ENCODE measurements around the gene NDUFAF7.
"Not testable (repeated sequence)": the region's sequence is repeated elsewhere in the genome, so short reads cannot be mapped to it uniquely, and the experiment has no call there.

NDUFAF7 gene

DNA sequence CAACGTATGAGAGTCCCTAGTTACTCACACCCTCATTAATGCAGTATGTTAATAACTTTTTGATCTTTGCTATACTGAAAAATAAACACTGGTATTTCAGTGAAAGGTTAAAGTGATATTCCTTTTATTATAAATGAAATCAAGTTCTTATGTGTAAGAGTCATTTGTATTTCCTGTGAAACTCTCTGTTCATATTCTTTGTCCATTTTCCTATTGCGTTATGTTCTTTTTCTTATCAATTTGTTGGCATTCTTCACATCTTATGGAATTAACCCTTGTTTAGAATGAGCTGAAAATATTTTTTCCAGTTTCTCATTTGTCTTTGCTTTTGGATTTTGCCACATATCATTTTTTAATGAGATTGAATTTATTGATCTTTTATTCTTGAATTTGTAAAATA lies 44.8 kb downstream of the NDUFAF7 start:
- in situ Hi-C loops (cut with MboI; ENCODE audit: low sequenced_read_pairs): no loop called here

DNA sequence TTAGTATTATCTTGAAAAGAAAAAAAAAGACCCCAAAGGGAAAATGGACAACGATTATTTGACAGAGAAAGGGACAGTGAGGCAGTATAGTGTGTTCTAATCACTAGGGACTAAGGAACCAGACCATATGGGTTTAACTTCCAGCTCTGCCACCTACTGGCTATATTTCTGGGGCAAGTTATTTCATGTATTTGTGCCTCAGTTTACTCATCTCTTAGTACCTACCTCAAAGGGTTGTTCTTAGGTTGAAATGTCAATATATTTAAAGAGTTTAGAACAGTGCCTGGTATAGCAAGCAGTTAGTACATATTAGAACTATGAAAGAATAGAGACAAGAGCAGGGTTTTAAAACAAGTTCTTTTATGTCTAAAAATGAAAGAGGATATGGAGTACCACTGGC lies 50.5 kb downstream of the NDUFAF7 start:
- in situ Hi-C loops (cut with MboI; ENCODE audit: low sequenced_read_pairs): no loop called here

DNA sequence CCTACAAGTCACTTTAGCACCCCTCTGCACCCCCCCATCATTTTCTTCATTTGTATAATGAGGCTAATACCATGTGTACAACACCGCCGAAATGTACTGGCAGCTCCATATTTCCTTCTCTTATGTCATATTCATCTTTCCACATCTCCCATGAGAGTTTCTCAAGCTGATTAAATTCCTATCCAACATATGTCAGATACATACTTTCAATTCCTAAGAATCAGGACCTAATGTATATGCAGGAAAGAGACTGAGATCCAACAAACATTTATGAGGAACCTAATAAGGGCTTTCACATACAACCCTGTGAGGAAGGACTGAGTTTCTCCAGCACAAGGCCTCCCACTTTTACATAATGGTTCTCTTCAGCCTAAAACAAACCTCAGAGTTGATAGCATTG lies 51.3 kb downstream of the NDUFAF7 start:
- in situ Hi-C loops (cut with MboI; ENCODE audit: low sequenced_read_pairs): no loop called here

DNA sequence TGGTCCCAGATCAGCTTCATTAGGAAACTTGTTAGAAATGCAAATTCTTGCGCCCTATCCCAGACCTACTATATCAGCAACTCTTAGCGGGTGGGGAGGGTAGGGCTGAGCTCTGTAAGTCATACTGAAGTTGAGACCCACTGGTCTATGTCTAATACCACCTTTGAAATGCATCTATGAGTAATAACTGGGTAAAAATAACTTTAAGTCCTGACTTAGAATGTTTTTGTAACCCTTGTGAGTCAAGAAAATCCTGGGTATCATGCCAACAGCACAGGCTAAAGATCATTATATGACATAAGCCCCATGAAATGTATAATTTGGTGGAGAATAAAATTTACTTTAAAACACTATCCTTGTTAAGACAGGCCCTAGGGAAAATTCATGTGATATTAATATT lies 51.7 kb downstream of the NDUFAF7 start:
- in situ Hi-C loops (cut with MboI; ENCODE audit: low sequenced_read_pairs): no loop called here

DNA sequence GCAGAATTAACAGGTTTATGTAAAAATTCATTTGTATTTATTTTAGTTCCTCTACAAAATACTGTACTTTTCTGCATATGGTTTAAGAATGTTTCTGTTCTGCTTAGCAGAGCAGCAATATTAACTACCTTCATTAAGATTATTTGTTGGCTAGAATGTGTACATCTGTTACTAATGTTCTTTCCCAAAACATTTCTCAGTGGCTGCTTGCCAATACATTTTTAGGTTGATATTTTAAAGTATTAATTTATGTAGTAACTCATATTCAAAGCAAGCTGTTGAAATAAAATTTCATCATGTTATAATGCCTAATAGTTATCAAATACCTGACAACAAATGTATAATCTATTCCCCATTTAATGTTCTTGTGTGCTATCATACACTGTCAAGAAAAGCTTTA lies 52.9 kb downstream of the NDUFAF7 start:
- in situ Hi-C loops (cut with MboI; ENCODE audit: low sequenced_read_pairs): no loop called here

DNA sequence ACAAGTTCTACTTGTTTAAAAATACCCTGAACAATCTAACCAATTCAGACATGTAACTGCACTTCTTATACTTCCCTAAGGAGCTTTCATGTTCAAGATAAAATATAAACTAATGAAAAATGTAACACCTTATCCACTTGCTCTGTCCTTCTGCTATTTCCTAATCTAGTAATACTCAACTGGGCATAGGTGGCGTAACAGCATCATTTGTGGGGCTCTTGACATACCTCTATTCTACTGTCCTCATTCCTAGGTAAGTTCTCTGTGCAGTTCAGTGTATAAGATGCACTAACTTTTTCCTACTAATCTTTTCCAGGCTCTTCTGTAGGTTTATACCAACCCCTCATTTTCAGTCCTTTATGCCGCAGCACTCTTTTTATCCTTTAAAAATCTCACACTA lies 56.5 kb downstream of the NDUFAF7 start:
- in situ Hi-C loops (cut with MboI; ENCODE audit: low sequenced_read_pairs): no loop called here

DNA sequence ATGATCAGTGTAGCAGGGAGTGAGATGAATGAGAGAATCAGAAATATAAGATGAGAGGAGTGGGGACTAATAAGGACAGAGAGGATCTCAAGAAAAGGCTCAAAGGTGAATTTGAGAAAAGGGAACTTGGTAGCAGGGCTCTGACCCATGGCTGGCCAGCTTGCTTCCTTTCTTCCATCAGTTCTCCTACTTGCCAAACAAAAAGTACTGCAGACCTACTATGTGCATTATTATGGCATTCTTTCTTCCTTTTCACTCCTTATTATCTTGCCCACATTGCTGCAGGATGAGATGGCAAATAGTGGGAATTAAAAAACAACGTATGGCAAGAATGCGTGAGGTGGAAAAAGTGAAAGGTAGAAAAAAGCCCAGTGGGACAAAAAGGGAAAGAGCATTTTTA lies 60.2 kb downstream of the NDUFAF7 start:
- in situ Hi-C loops (cut with MboI; ENCODE audit: low sequenced_read_pairs): no loop called here

DNA sequence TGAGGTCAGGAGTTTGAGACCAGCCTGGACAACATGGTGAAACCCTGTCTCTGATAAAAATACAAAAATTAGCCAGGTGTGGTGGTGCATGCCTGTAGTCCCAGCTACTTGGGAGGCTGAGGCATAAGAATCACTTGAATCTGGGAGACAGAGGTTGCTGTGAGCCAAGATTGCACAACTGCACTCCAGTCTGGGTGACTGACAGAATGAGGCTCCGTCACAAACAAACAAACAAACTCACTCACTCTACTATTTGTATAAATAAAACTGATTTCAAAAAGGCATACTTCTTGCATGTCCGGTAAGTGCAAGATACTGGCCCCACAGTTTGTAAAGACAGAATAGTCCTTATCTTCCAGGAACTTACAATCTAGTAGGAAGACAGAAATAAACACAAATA lies 63.4 kb downstream of the NDUFAF7 start:
- in situ Hi-C loops (cut with MboI; ENCODE audit: low sequenced_read_pairs): not testable (repeated sequence)

DNA sequence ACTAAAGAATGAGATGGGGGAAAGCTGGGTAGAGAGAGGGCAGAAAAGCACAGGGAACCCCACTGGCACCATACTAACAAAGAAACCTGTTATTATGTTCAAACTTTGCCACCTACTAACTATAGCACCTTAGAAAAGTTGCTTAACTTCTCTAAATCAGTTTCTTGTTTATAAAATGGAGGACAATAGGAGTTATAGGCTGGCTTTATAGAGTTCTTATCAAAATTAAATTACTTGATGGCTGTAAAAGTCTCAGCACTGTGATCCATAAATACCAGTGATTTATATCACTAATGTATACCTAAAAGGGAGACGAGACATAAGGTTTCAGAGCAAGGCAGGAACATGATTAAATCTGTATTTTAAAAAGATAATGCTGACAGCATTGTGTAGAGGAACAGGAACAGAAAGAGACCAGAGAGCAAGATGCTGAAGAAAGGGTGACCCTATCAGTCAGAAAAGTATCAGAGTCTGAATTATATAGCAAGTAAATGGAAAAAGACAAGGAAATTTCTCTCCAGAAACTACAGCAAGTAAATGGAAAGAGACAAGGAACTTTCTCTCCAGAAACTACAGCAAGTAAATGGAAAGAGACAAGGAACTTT lies 64.1 kb downstream of the NDUFAF7 start:
- in situ Hi-C loops (cut with MboI; ENCODE audit: low sequenced_read_pairs): no loop called here

DNA sequence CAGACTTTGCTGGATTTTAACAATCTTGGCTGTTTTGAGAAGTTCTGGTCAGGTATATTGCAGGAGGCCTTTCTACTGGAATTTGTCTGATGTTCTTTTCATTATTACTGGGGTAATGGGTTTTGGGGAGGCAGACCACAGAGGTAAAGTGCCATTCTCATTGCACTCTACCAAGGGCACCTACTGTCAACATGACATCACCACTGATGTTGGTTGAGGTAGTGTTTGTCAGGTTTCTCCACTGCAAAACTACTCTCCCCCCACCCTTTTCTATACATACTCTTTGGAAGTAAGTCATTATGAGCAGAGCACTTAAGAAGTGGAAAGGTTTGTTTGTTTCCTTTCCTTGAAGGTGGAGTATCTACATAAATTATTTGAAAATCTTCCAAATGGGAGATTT lies 66.2 kb downstream of the NDUFAF7 start:
- in situ Hi-C loops (cut with MboI; ENCODE audit: low sequenced_read_pairs): no loop called here
